Hepatocyte (in vitro differentiated cells): ENCODE results near the gene MID1. TPM values are rescaled to one million over a fixed set of nuclear protein-coding genes. Genes with fewer than 3 reads are reported as not detected.

Experiments used
- DNase-seq: peaks from one replicate; pipeline ENCODE4 v3.0.0-alpha.2; 2016; ENCODE audit warnings: low spot score
- H2AFZ ChIP-seq: fragments of 200-600 bp; sonication (generic); 2 replicates; pipeline ENCODE4 v1.6.0; 2016; ENCODE audit warnings: antibody characterized with exemption, mild to moderate bottlenecking
- H3K27ac ChIP-seq: fragments of 200-600 bp; sonication (generic); 2 replicates; pipeline ENCODE4 v1.5.1; 2016; ENCODE audit warnings: mild to moderate bottlenecking
- H3K27me3 ChIP-seq: fragments of 200-600 bp; sonication (generic); 2 replicates; pipeline ENCODE4 v1.6.1; 2016
- H3K36me3 ChIP-seq: fragments of 200-600 bp; sonication (generic); replicated peaks from 2 replicates; pipeline ENCODE4 v1.5.1; 2016; ENCODE audit warnings: low read depth; ENCODE audit not compliant: insufficient read depth
- H3K4me1 ChIP-seq: fragments of 200-600 bp; sonication (generic); 2 replicates; pipeline ENCODE4 v1.5.1; 2016; ENCODE audit warnings: mild to moderate bottlenecking, moderate library complexity; ENCODE audit not compliant: insufficient read depth
- H3K4me2 ChIP-seq: fragments of 200-600 bp; sonication (generic); 2 replicates; pipeline ENCODE4 v1.6.0; 2016
- H3K4me3 ChIP-seq: fragments of 200-600 bp; sonication (generic); 2 replicates; pipeline ENCODE4 v1.5.1; 2016; ENCODE audit warnings: mild to moderate bottlenecking
- H3K79me2 ChIP-seq: fragments of 200-600 bp; sonication (generic); 2 replicates; pipeline ENCODE4 v1.6.0; 2017; ENCODE audit warnings: mild to moderate bottlenecking
- H3K9me2 ChIP-seq: fragments of 200-600 bp; sonication (generic); replicated peaks from 2 replicates; pipeline ENCODE4 v1.6.0; 2017; ENCODE audit warnings: mild to moderate bottlenecking; ENCODE audit not compliant: insufficient read depth
- H3K9me3 ChIP-seq: fragments of 200-600 bp; sonication (generic); 2 replicates; pipeline ENCODE4 v1.5.1; 2016; ENCODE audit warnings: low read depth, mild to moderate bottlenecking
- H4K20me1 ChIP-seq: fragments of 200-600 bp; sonication (generic); 2 replicates; pipeline ENCODE4 v1.6.0; 2016; ENCODE audit warnings: mild to moderate bottlenecking; ENCODE audit not compliant: insufficient read depth, poor library complexity, severe bottlenecking
- CTCF ChIP-seq: fragments of 200-600 bp; sonication (generic); IDR thresholded peaks from 2 replicates; pipeline ENCODE4 v1.5.1; 2016; ENCODE audit warnings: antibody characterized with exemption, mild to moderate bottlenecking; ENCODE audit not compliant: poor library complexity
- EZH2 ChIP-seq: fragments of 200-600 bp; sonication (generic); IDR thresholded peaks from 2 replicates; pipeline ENCODE4 v1.6.1; 2016; ENCODE audit warnings: antibody characterized with exemption, mild to moderate bottlenecking, borderline replicate concordance
- EZH2phosphoT487 ChIP-seq: fragments of 200-600 bp; sonication (generic); IDR thresholded peaks from one replicate; pipeline ENCODE4 v1.6.1; 2018; ENCODE audit warnings: antibody characterized with exemption, mild to moderate bottlenecking, low read depth, moderate library complexity; ENCODE audit not compliant: unreplicated experiment, severe bottlenecking
- WGBS: methylation state at CpG from one replicate; pipeline ENCODE4 v1.1.6; 2016; ENCODE audit warnings: low lambda C conversion rate; ENCODE audit errors: missing lambda C conversion rate; 5-methylcytosine and 5-hydroxymethylcytosine counted together
- polyA plus RNA-seq: library from polyadenylated mRNA; unstranded; fragments of >200 nt; fragmentation: Nextera tagmentation; extraction: Ambion mirVana; gene quantifications from 2 replicates; pipeline ENCODE4 v1.2.1, GENCODE V29; 2016
- total RNA-seq: library from RNA; depleted of rRNA; stranded (reverse); fragments of >200 nt; gene quantifications from 2 replicates; pipeline ENCODE4 v1.2.3, GENCODE V29; 2014

Gene MID1
- total and polyA plus RNA-seq, 2 experiments from 2014 or later: 21.1 to 21.3 TPM

GRCh38 chrX:10576777-10577447, 43.5 kb downstream of the MID1 start:
- no peak for DNase-seq
- no peaks in the 10 kb centered on the region for H3K36me3 ChIP-seq
- no peaks in the 10 kb centered on the region for H3K27me3 ChIP-seq
- H3K9me2 ChIP-seq: no peaks in the 10 kb centered on the region
- no peak overlapping the region for H3K27ac ChIP-seq
- H3K4me2 ChIP-seq: no peak overlapping the region
- peaks cover 58% of the 10 kb centered on the region for H3K79me2 ChIP-seq
- H3K4me3 ChIP-seq: no peak overlapping the region
- H2AFZ ChIP-seq: no peak overlapping the region
- no peak for TF ChIP-seq EZH2phosphoT487
- 79% methylated on average over 16 of the region's 16 CpGs for WGBS
- no peaks in the 10 kb centered on the region for H3K9me3 ChIP-seq
- H4K20me1 ChIP-seq: no peaks in the 10 kb centered on the region
- H3K4me1 ChIP-seq: peaks cover 19% of the 10 kb centered on the region

- 65% methylated on average over 4 of the region's 4 CpGs for WGBS
- Histone ChIP-seq H3K27me3 (no peaks in the 10 kb centered on the region), H3K27ac (no peak overlapping the region), H3K4me3 (no peak overlapping the region), H3K79me2 (peaks cover 58% of the 10 kb centered on the region), H3K9me3 (no peaks in the 10 kb centered on the region), H3K4me2 (no peak overlapping the region), H3K4me1 (peaks cover 19% of the 10 kb centered on the region), H3K9me2 (no peaks in the 10 kb centered on the region), H2AFZ (no peak overlapping the region), H4K20me1 (no peaks in the 10 kb centered on the region), H3K36me3 (no peaks in the 10 kb centered on the region)
- TF ChIP-seq CTCF (no peak), EZH2 (no peak), EZH2phosphoT487 (no peak)
- no peak for DNase-seq
These were observed 44.2 kb downstream of the MID1 start for GRCh38 chrX:10576186-10576585.

GRCh38 chrX:10574663-10575062, 45.7 kb downstream of the MID1 start:
- H3K4me2 ChIP-seq: no peak overlapping the region
- TF ChIP-seq EZH2phosphoT487: no peak
- no peak for TF ChIP-seq CTCF
- TF ChIP-seq EZH2: no peak
- no peaks in the 10 kb centered on the region for H3K9me3 ChIP-seq
- 76% methylated on average over 4 of the region's 4 CpGs for WGBS
- H3K27ac ChIP-seq: no peak overlapping the region
- H3K79me2 ChIP-seq: peaks cover 71% of the 10 kb centered on the region
- no peaks in the 10 kb centered on the region for H3K27me3 ChIP-seq
- no peaks in the 10 kb centered on the region for H4K20me1 ChIP-seq
- no peak overlapping the region for H3K4me3 ChIP-seq
- H3K4me1 ChIP-seq: peaks cover 19% of the 10 kb centered on the region
- DNase-seq: no peak
- H3K9me2 ChIP-seq: no peaks in the 10 kb centered on the region
- no peaks in the 10 kb centered on the region for H3K36me3 ChIP-seq
- H2AFZ ChIP-seq: no peak overlapping the region

GRCh38 chrX:10571260-10571659, 49.1 kb downstream of the MID1 start:
- TF ChIP-seq CTCF: no peak
- no peak for TF ChIP-seq EZH2
- no peak for TF ChIP-seq EZH2phosphoT487
- H4K20me1 ChIP-seq: no peaks in the 10 kb centered on the region
- H3K79me2 ChIP-seq: peaks cover 56% of the 10 kb centered on the region
- no peak overlapping the region for H2AFZ ChIP-seq
- 65% methylated on average over 1 of the region's 1 CpG for WGBS
- H3K9me2 ChIP-seq: no peaks in the 10 kb centered on the region
- DNase-seq: no peak
- no peak overlapping the region for H3K4me3 ChIP-seq
- H3K27me3 ChIP-seq: no peaks in the 10 kb centered on the region
- H3K4me2 ChIP-seq: no peak overlapping the region
- H3K9me3 ChIP-seq: no peaks in the 10 kb centered on the region
- H3K36me3 ChIP-seq: no peaks in the 10 kb centered on the region
- no peak overlapping the region for H3K27ac ChIP-seq
- no peaks in the 10 kb centered on the region for H3K4me1 ChIP-seq
